GM12892 (cell line): ENCODE results near the gene CTSW.

Experiments used
- POLR2A ChIP-seq: IDR thresholded peaks from 2 replicates; pipeline ENCODE4 v1.6.1; 2011; ENCODE audit warnings: low read depth, low read length, control low read depth
- TAF1 ChIP-seq: IDR thresholded peaks from 2 replicates; pipeline ENCODE4 v1.6.1; 2011; ENCODE audit warnings: low read depth, mild to moderate bottlenecking, control low read depth, low read length, borderline replicate concordance

DNA sequence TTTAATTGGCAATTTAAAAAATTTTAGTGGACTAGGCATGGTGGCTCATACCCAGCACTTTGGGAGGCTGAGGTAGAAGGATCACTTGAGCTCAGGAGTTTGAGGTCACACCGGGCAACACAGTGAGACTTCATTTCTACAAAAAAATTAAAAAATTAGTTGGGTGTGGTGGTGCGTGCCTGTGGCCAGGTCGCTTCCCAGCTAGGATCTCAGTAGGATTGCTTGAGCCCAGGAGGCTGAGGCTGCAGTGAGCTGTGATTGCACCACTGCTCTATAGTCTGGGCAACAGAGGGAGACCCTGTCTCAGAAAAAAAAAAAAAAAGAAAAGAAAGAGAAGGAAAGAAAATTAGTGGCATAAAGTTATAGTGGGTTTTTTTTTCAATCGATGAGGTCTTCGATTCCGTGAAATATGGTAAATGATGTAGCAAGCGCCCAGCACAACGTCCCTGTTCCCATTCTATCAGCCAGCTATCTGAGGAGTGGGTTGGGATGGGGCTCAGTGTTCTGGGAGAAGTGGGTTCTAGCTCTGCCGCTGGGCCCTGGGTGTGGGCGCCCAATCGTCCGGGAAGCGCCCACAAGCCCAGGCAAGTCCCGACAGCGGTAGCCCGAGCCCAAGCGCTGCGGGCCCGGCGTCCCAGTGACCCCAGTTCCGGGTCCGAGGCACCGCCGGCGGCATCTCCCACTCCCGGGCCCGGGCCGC is 19.2 kb downstream of the CTSW start:
- TF ChIP-seq TAF1 (no peak), POLR2A (no peak)
